ENCODE results near the gene MAPK10. TPM values are rescaled to one million over a fixed set of nuclear protein-coding genes. Genes with fewer than 3 reads are reported as not detected.

The MAPK10 gene
- total and polyA plus RNA-seq, 10 of the 15 experiments (the other 5 are each of a cell fraction or from before 2014, with no cell fraction given): 1.1 to 4.2 (median 2.4) TPM

DNA sequence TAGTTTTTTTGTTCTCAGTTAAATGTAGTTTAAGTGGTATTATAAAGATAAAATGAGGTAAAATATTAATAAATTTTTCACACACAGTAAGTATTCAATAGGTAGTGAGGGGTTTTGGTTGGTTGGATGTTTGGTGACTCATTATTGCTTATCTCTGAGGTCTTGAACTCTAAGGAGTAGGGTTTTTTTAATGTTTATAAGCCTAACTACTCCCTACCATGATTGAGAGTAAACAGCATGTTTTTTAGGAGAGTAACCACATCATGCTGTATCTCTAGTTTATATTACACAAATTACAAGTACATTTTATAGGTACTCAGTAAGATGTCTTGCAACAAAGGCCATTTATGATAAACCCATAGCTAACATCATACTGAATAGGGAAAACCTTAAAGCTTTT, 181.6 kb downstream of the MAPK10 start:
- ChIA-PET CTCF (interaction anchor here (0.6 kb wide), 1 partner anchor 62 kb away, joined by 3 read pairs; no protein-coding TSS in a partner anchor), POLR2A (no interaction called here), SMC1A (ENCODE audit: uncharacterized antibody, unreplicated experiment) (no interaction called here), RAD21 (ENCODE audit: unreplicated experiment) (no interaction called here)
- no peaks in the 10 kb centered on the region for H3K79me2 ChIP-seq (ENCODE audit: control insufficient read depth, insufficient read depth, low read length)
- H3K4me3 ChIP-seq: no peak overlapping the region
- FAIRE-seq (no peak), ATAC-seq (no peak), DNase-seq (ENCODE audit: low read depth, low spot score) (no peak)
- no peaks in the 10 kb centered on the region for H4K20me1 ChIP-seq (ENCODE audit: control insufficient read depth, insufficient read depth)
- H3K27me3 ChIP-seq (replicated peaks in 1 of 2; ENCODE audit: control insufficient read depth in 2 of 2, insufficient read depth in 2 of 2, low read length in 1 of 2): no peaks in the 10 kb centered on the region
- H3K9me3 ChIP-seq (replicated peaks; ENCODE audit: control insufficient read depth, insufficient read depth, low read length): no peaks in the 10 kb centered on the region
- no TSS peak for BruUV-seq (replicated peaks)
- intact Hi-C loops (cut with micrococcal nuclease; ENCODE audit: unreplicated experiment) (no loop called here), in situ Hi-C loops (cut with MboI) (no loop called here)
- no peak overlapping the region for H3K27ac ChIP-seq (ENCODE audit: control insufficient read depth, insufficient read depth)
- H3K36me3 ChIP-seq (ENCODE audit: control insufficient read depth in 2 of 2, insufficient read depth in 2 of 2, low read length in 1 of 2): no peaks in the 10 kb centered on the region
- no peak overlapping the region for H3K9ac ChIP-seq (ENCODE audit: control insufficient read depth, insufficient read depth, low read length)
- no peaks in the 10 kb centered on the region for H3K4me1 ChIP-seq (ENCODE audit: control insufficient read depth, insufficient read depth, low read length)
- TF ChIP-seq WRNIP1 (IDR thresholded peaks at IDR 0.05; ENCODE audit: borderline replicate concordance, low read depth, low read length) (no peak), YBX1 (IDR thresholded peaks at IDR 0.05) (no peak), SUPT20H (IDR thresholded peaks at IDR 0.05; ENCODE audit: borderline replicate concordance, control insufficient read depth, low read depth, low read length) (no peak), POLR2AphosphoS5 (IDR thresholded peaks at IDR 0.05; ENCODE audit: low read length) (no peak), KAT2A (conservative IDR thresholded peaks at IDR 0.05; ENCODE audit: control insufficient read depth, low read depth, low read length) (no peak)
- TF ChIP-seq, protein P1, sequence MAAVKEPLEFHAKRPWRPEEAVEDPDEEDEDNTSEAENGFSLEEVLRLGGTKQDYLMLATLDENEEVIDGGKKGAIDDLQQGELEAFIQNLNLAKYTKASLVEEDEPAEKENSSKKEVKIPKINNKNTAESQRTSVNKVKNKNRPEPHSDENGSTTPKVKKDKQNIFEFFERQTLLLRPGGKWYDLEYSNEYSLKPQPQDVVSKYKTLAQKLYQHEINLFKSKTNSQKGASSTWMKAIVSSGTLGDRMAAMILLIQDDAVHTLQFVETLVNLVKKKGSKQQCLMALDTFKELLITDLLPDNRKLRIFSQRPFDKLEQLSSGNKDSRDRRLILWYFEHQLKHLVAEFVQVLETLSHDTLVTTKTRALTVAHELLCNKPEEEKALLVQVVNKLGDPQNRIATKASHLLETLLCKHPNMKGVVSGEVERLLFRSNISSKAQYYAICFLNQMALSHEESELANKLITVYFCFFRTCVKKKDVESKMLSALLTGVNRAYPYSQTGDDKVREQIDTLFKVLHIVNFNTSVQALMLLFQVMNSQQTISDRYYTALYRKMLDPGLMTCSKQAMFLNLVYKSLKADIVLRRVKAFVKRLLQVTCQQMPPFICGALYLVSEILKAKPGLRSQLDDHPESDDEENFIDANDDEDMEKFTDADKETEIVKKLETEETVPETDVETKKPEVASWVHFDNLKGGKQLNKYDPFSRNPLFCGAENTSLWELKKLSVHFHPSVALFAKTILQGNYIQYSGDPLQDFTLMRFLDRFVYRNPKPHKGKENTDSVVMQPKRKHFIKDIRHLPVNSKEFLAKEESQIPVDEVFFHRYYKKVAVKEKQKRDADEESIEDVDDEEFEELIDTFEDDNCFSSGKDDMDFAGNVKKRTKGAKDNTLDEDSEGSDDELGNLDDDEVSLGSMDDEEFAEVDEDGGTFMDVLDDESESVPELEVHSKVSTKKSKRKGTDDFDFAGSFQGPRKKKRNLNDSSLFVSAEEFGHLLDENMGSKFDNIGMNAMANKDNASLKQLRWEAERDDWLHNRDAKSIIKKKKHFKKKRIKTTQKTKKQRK (IDR thresholded peaks at IDR 0.05; ENCODE audit: low read depth, low read length): no peak
- no peak overlapping the region for H3K4me2 ChIP-seq (ENCODE audit: control insufficient read depth, insufficient read depth)
- no peak overlapping the region for H2AFZ ChIP-seq (ENCODE audit: control insufficient read depth, low read depth, low read length)

Measured in GM12878 (cell line).